ENCODE measurements around the gene RIC1.

DNA sequence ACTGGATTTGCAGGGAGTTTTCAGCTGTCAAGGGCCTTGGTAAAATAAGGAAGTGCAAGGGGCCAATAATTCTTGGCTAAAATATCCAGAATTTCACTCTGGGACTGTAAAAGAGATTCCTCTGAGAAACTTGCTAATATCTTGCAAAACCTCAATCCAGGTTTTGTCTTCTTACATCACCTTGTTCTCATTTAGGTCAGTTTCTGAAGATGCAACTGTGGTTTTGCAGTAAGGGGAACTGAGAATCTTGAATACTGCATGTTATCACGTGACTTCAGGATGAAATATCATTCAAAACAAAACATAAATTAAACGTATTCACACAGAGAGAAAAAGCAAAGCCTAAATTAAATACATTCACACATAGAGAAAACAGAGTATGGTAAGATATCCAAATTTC, 35.0 kb upstream of the RIC1 start:
- TF ChIP-seq, protein P1, sequence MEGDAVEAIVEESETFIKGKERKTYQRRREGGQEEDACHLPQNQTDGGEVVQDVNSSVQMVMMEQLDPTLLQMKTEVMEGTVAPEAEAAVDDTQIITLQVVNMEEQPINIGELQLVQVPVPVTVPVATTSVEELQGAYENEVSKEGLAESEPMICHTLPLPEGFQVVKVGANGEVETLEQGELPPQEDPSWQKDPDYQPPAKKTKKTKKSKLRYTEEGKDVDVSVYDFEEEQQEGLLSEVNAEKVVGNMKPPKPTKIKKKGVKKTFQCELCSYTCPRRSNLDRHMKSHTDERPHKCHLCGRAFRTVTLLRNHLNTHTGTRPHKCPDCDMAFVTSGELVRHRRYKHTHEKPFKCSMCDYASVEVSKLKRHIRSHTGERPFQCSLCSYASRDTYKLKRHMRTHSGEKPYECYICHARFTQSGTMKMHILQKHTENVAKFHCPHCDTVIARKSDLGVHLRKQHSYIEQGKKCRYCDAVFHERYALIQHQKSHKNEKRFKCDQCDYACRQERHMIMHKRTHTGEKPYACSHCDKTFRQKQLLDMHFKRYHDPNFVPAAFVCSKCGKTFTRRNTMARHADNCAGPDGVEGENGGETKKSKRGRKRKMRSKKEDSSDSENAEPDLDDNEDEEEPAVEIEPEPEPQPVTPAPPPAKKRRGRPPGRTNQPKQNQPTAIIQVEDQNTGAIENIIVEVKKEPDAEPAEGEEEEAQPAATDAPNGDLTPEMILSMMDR (IDR thresholded peaks at IDR 0.05) = no peak
- no peak for TF ChIP-seq POLR2AphosphoS5 (IDR thresholded peaks at IDR 0.05)

All from prostate gland (tissue), 2 donors.